H9 (cell line): ENCODE results near the gene IL20. TPM values are rescaled to one million over a fixed set of nuclear protein-coding genes. Genes with fewer than 3 reads are reported as not detected.

Source experiments
- DNase-seq: peaks from one replicate; pipeline ENCODE4 v3.0.0-alpha.2; 2017
- H2AFZ ChIP-seq: one replicate; pipeline ENCODE4 v1.6.1; 2013; ENCODE audit warnings: mild to moderate bottlenecking, low read length, control low read depth, moderate library complexity
- H2AK5ac ChIP-seq: 2 replicates; pipeline ENCODE4 v1.6.1; 2013; ENCODE audit warnings: low read length, control low read depth, mixed read lengths; ENCODE audit not compliant: insufficient read length
- H2BK120ac ChIP-seq: one replicate; pipeline ENCODE4 v1.6.1; 2013; ENCODE audit warnings: low read depth, mild to moderate bottlenecking, low read length, control low read depth, inconsistent platforms; ENCODE audit not compliant: poor library complexity, severe bottlenecking
- H2BK12ac ChIP-seq: 2 replicates; pipeline ENCODE4 v1.6.1; 2013; ENCODE audit warnings: low read length, control low read depth, mixed read lengths, low read depth; ENCODE audit not compliant: insufficient read length
- H2BK15ac ChIP-seq: 2 replicates; pipeline ENCODE4 v1.6.1; 2013; ENCODE audit warnings: low read depth, low read length, control low read depth
- H2BK20ac ChIP-seq: one replicate; pipeline ENCODE4 v1.6.1; 2013; ENCODE audit warnings: low read depth, mild to moderate bottlenecking, low read length, control low read depth, inconsistent platforms; ENCODE audit not compliant: poor library complexity, severe bottlenecking
- H2BK5ac ChIP-seq: 2 replicates; pipeline ENCODE4 v1.6.1; 2013; ENCODE audit warnings: low read length, control low read depth, mixed read lengths; ENCODE audit not compliant: insufficient read length
- H3K14ac ChIP-seq: 2 replicates; pipeline ENCODE4 v1.6.1; 2013; ENCODE audit warnings: low read length, control low read depth; ENCODE audit not compliant: insufficient read depth
- H3K18ac ChIP-seq: 2 replicates; pipeline ENCODE4 v1.6.1; 2013; ENCODE audit warnings: low read depth, mild to moderate bottlenecking, mixed read lengths, low read length, control low read depth; ENCODE audit not compliant: insufficient read length
- H3K23ac ChIP-seq: 2 replicates; pipeline ENCODE4 v1.6.1; 2013; ENCODE audit warnings: low read length, control low read depth, mixed read lengths, low read depth; ENCODE audit not compliant: insufficient read length
- H3K23me2 ChIP-seq: 2 replicates; pipeline ENCODE4 v1.6.1; 2013; ENCODE audit warnings: low read depth, mild to moderate bottlenecking, mixed read lengths, low read length, control low read depth; ENCODE audit not compliant: insufficient read length, poor library complexity, severe bottlenecking
- H3K27ac ChIP-seq: 2 replicates; pipeline ENCODE4 v1.5.1; 2013; ENCODE audit warnings: low read length, control low read depth, mixed read lengths, low read depth; ENCODE audit not compliant: insufficient read length
- H3K27me3 ChIP-seq: 2 replicates; pipeline ENCODE4 v1.6.1; 2013; ENCODE audit warnings: low read length, control low read depth, inconsistent platforms; ENCODE audit not compliant: insufficient read depth
- H3K4ac ChIP-seq: 2 replicates; pipeline ENCODE4 v1.6.1; 2013; ENCODE audit warnings: low read depth, mild to moderate bottlenecking, control low read depth, inconsistent platforms, low read length, moderate library complexity
- H3K4me1 ChIP-seq: 2 replicates; pipeline ENCODE4 v1.6.1; 2013; ENCODE audit warnings: low read length, control low read depth, inconsistent platforms; ENCODE audit not compliant: insufficient read depth
- H3K4me2 ChIP-seq: 2 replicates; pipeline ENCODE4 v1.6.1; 2013; ENCODE audit warnings: low read length, control low read depth, mixed read lengths; ENCODE audit not compliant: insufficient read length, insufficient read depth
- H3K56ac ChIP-seq: 2 replicates; pipeline ENCODE4 v1.6.1; 2013; ENCODE audit warnings: low read depth, mild to moderate bottlenecking, mixed read lengths, low read length, control low read depth; ENCODE audit not compliant: insufficient read length
- H3K79me1 ChIP-seq: 2 replicates; pipeline ENCODE4 v1.6.1; 2013; ENCODE audit warnings: low read depth, mild to moderate bottlenecking, moderate library complexity, low read length, control low read depth, inconsistent platforms; ENCODE audit not compliant: insufficient read depth, poor library complexity, severe bottlenecking
- H3K79me2 ChIP-seq: 2 replicates; pipeline ENCODE4 v1.6.1; 2013; ENCODE audit warnings: low read length, control low read depth, inconsistent platforms; ENCODE audit not compliant: insufficient read depth
- H3K9ac ChIP-seq: 2 replicates; pipeline ENCODE4 v1.6.1; 2013; ENCODE audit warnings: low read length, control low read depth, mixed read lengths; ENCODE audit not compliant: insufficient read length; ENCODE audit errors: extremely low read depth
- H3K9me3 ChIP-seq: one replicate; pipeline ENCODE4 v1.6.1; 2013; ENCODE audit warnings: low read depth, low read length, inconsistent platforms; ENCODE audit not compliant: control insufficient read depth
- H3T11ph ChIP-seq: one replicate; pipeline ENCODE4 v1.6.1; 2013; ENCODE audit warnings: mild to moderate bottlenecking, low read length, control low read depth, inconsistent platforms
- H4K20me1 ChIP-seq: one replicate; pipeline ENCODE4 v1.6.1; 2013; ENCODE audit not compliant: control insufficient read depth, insufficient read length, insufficient read depth
- H4K5ac ChIP-seq: 2 replicates; pipeline ENCODE4 v1.6.1; 2013; ENCODE audit warnings: low read depth, mild to moderate bottlenecking, mixed read lengths, low read length, control low read depth; ENCODE audit not compliant: insufficient read length
- H4K8ac ChIP-seq: replicated peaks from 2 replicates; pipeline ENCODE4 v1.6.1; 2013; ENCODE audit warnings: low read length, control low read depth, mixed read lengths, low read depth; ENCODE audit not compliant: insufficient read length
- H4K91ac ChIP-seq: 2 replicates; pipeline ENCODE4 v1.6.1; 2013; ENCODE audit warnings: low read depth, mild to moderate bottlenecking, moderate library complexity, mixed read lengths, low read length, control low read depth; ENCODE audit not compliant: insufficient read length
- H3K27ac Mint-ChIP-seq, 3 experiments: 2 replicates in 2 of 3; 3 replicates in 1 of 3; pipeline ENCODE4 v1.8.0; 2020 to 2021; ENCODE audit warnings: mixed read lengths in 3 of 3, mild to moderate bottlenecking in 1 of 3, moderate library complexity in 1 of 3
- H3K27me3 Mint-ChIP-seq: 2 replicates; pipeline ENCODE4 v1.8.0; 2021; ENCODE audit warnings: low read depth, mild to moderate bottlenecking, moderate library complexity, mixed read lengths
- H3K36me3 Mint-ChIP-seq, 3 experiments: 2 replicates in 2 of 3; 3 replicates in 1 of 3; pipeline ENCODE4 v1.8.0; 2020 to 2021; ENCODE audit warnings: low read depth in 3 of 3, mixed read lengths in 3 of 3; ENCODE audit not compliant: insufficient read depth in 1 of 3
- H3K4me1 Mint-ChIP-seq, 2 experiments: 2 replicates each; pipeline ENCODE4 v1.8.0; 2020; ENCODE audit warnings: mixed read lengths in 2 of 2
- H3K4me3 Mint-ChIP-seq, 2 experiments: 2 replicates in 1 of 2; 3 replicates in 1 of 2; pipeline ENCODE4 v1.8.0; 2020 to 2021; ENCODE audit warnings: mild to moderate bottlenecking in 2 of 2, mixed read lengths in 2 of 2, moderate library complexity in 1 of 2
- H3K9me3 Mint-ChIP-seq, 2 experiments: 2 replicates in 1 of 2; 3 replicates in 1 of 2; pipeline ENCODE4 v1.8.0; 2020; ENCODE audit warnings: mild to moderate bottlenecking in 2 of 2, mixed read lengths in 2 of 2, moderate library complexity in 1 of 2
- WGBS: extraction: QIAGEN DNeasy Blood & Tissue Kit; methylation state at CpG from one replicate; pipeline ENCODE4 v1.1.7; 2013; ENCODE audit warnings: missing lambda C conversion rate, low lambda C conversion rate, mixed read lengths; ENCODE audit not compliant: insufficient read length; ENCODE audit errors: extremely low coverage; 5-methylcytosine and 5-hydroxymethylcytosine counted together
- total RNA-seq: library from RNA; stranded (reverse); gene quantifications from 2 replicates; pipeline ENCODE4 v1.2.1, GENCODE V29; 2021
- TF ChIP-seq, protein P1 (sequence below): fragments of 200-600 bp; sonication (generic); conservative IDR thresholded peaks from 3 replicates; pipeline ENCODE4 v1.8.0; 2021; ENCODE audit warnings: antibody characterized with exemption, mild to moderate bottlenecking

IL20 gene
- total RNA-seq, 1 experiment from 2014 or later: not detected

DNA sequence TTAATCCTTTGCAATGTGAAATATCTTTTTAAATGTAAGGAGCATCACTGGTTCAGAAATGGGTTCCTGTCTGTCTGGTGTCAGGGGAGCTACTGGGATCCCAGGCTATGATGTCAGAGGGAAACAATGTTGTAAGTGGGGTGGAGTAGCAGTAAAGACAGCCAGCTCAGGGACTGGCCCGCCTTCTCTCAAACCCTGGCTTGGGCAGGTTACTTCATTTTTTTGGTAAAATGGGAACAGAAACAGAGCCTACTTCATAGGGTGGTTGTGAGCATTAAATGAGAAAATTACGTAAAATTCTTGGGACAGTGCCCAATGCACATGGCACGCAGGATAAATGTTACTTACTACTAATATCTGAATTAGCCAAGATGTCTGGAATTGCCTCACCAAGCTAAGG is 30.7 kb upstream of the IL20 start:
- Histone ChIP-seq H2AFZ (no peak overlapping the region), H2AK5ac (no peak overlapping the region), H3K79me2 (no peaks in the 10 kb centered on the region), H2BK20ac (no peak overlapping the region), H2BK12ac (no peak overlapping the region), H3K4me2 (no peak overlapping the region), H2BK15ac (no peak overlapping the region), H2BK120ac (no peak overlapping the region), H3K27ac (no peak overlapping the region), H3K4ac (no peak overlapping the region), H3K14ac (no peak overlapping the region), H3K4me1 (no peaks in the 10 kb centered on the region), H4K8ac (no peak overlapping the region), H3K56ac (no peak overlapping the region), H3K9me3 (no peaks in the 10 kb centered on the region), H4K20me1 (no peaks in the 10 kb centered on the region), H3K27me3 (no peaks in the 10 kb centered on the region), H3T11ph (no peak overlapping the region), H3K9ac (no peak overlapping the region), H2BK5ac (no peak overlapping the region), H3K79me1 (no peaks in the 10 kb centered on the region), H3K23me2 (no peaks in the 10 kb centered on the region), H4K5ac (no peak overlapping the region), H3K23ac (no peak overlapping the region), H4K91ac (no peak overlapping the region), H3K18ac (no peak overlapping the region)
- WGBS: no CpG with 5 or more reads among the region's 3 CpGs
- no peaks in the 10 kb centered on the region for H3K4me1 Mint-ChIP-seq
- DNase-seq: no peak
- peaks cover 4% of the 10 kb centered on the region for H3K27me3 Mint-ChIP-seq
- H3K4me3 Mint-ChIP-seq: no peak overlapping the region
- no peak overlapping the region; a peak in 1 of 7 replicates for H3K27ac Mint-ChIP-seq
- H3K36me3 Mint-ChIP-seq: no peaks in the 10 kb centered on the region
- no peaks in the 10 kb centered on the region for H3K9me3 Mint-ChIP-seq
- TF ChIP-seq, protein P1, sequence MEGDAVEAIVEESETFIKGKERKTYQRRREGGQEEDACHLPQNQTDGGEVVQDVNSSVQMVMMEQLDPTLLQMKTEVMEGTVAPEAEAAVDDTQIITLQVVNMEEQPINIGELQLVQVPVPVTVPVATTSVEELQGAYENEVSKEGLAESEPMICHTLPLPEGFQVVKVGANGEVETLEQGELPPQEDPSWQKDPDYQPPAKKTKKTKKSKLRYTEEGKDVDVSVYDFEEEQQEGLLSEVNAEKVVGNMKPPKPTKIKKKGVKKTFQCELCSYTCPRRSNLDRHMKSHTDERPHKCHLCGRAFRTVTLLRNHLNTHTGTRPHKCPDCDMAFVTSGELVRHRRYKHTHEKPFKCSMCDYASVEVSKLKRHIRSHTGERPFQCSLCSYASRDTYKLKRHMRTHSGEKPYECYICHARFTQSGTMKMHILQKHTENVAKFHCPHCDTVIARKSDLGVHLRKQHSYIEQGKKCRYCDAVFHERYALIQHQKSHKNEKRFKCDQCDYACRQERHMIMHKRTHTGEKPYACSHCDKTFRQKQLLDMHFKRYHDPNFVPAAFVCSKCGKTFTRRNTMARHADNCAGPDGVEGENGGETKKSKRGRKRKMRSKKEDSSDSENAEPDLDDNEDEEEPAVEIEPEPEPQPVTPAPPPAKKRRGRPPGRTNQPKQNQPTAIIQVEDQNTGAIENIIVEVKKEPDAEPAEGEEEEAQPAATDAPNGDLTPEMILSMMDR: no peak
